ENCODE results near the gene TMEM45B.
"Not testable (repeated sequence)": the region's sequence is repeated elsewhere in the genome, so short reads cannot be mapped to it uniquely, and the experiment has no call there.

Gene TMEM45B

DNA sequence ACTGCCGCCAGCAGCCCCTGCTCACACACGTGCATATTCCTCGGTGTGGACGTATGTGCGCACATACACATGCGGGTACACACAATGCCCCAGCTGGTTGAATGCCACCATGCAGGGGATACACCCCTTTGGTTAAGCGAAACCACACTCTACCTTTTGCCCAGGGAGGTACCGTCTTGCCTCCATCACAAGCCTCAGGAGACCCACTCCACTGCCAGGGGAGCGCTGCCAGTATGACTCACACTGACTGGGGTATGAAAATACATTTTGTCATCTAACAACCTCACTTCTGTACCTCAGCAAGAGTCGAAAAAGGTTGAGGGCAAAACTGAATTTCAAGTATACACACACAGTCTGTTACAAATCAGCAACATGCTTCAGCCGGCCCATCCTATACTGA is 39.4 kb downstream of the TMEM45B start:
- DNase-seq (ENCODE audit: low spot score), result no peak
- TF ChIP-seq, protein P1, sequence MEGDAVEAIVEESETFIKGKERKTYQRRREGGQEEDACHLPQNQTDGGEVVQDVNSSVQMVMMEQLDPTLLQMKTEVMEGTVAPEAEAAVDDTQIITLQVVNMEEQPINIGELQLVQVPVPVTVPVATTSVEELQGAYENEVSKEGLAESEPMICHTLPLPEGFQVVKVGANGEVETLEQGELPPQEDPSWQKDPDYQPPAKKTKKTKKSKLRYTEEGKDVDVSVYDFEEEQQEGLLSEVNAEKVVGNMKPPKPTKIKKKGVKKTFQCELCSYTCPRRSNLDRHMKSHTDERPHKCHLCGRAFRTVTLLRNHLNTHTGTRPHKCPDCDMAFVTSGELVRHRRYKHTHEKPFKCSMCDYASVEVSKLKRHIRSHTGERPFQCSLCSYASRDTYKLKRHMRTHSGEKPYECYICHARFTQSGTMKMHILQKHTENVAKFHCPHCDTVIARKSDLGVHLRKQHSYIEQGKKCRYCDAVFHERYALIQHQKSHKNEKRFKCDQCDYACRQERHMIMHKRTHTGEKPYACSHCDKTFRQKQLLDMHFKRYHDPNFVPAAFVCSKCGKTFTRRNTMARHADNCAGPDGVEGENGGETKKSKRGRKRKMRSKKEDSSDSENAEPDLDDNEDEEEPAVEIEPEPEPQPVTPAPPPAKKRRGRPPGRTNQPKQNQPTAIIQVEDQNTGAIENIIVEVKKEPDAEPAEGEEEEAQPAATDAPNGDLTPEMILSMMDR (conservative IDR thresholded peaks at IDR 0.05; ENCODE audit: low read depth), result no peak
- ChIA-PET CTCF (interaction anchor here (0.6 kb wide), 1 partner anchor 719 kb away, joined by 3 read pairs; no protein-coding TSS in a partner anchor), POLR2A (ENCODE audit: low non-redundant PET) (no interaction called here)
- peak overlapping the region; percentile 85 for H3K27ac ChIP-seq

DNA sequence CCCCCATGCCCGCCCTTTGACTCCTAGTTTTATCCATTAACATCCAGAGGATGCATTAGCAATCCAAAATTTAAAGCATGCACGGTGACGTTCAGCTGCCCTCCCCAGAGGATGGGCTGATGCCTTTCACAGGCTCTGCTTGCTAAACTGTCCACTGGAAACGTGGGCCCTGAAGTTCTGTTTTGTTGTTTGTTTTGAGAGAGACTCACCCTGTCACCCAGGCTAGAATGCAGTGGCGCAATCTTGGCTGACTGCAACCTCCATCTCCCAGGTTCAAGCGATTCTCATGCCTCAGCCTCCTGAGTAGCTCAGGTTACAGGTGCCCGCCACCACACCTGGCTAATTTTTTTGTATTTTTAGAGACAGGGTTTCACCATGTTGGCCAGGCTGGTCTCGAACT is 40.4 kb downstream of the TMEM45B start:
- H3K27ac ChIP-seq, result no peak overlapping the region
- POLR2A ChIA-PET (ENCODE audit: low non-redundant PET), result no interaction called here
- no peak for DNase-seq (ENCODE audit: low spot score)
- CTCF ChIA-PET, result interaction anchor here (0.6 to 0.7 kb wide), 2 partner anchors 87 to 290 kb away, joined by 4 to 5 read pairs; no protein-coding TSS in a partner anchor
- TF ChIP-seq, protein P1 (conservative IDR thresholded peaks at IDR 0.05; ENCODE audit: low read depth), result no peak

DNA sequence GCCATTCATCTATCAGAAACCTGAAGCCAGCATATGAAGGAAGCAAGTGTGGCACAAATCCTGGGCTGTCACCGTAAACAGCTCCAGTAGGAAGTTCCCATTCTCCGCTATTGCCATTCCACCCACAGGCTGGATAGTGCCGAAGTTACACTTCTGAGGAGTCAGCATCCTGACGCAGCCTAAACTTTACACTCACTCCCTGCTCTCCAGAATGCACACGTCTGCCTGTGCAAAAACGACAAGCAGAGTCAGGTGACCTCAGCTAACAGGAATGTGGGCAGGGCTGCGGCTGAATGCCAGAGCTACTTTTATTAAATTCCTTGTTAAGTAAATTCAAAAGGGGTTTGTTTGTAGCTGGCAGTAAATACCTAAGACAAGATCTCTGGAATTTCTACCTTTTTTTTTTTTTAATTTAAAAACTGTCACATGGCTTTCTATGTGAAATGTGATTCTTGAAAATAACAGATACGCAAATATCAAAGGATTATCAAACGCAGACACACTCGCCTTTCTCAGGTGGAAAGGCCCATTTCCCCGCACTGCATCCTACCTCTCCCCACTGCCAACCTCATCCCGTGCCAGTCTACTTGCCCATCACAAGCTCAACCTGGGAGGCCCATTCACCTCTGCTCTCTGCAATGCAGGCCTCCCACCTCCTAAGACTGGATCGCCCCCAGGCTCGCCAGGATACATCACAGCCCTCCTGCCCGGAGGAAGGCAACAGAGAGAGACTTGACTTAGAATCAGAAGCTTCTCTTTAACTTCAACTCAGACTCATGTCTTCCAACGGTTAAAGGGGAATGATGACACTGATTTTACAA is 46.3 kb downstream of the TMEM45B start:
- DNase-seq (ENCODE audit: low spot score), result peak; percentile 96
- CTCF ChIA-PET, result interaction anchor here (0.6 to 1.0 kb wide), 2 partner anchors 200 to 270 kb away, joined by 5 to 8 read pairs; no protein-coding TSS in a partner anchor

DNA sequence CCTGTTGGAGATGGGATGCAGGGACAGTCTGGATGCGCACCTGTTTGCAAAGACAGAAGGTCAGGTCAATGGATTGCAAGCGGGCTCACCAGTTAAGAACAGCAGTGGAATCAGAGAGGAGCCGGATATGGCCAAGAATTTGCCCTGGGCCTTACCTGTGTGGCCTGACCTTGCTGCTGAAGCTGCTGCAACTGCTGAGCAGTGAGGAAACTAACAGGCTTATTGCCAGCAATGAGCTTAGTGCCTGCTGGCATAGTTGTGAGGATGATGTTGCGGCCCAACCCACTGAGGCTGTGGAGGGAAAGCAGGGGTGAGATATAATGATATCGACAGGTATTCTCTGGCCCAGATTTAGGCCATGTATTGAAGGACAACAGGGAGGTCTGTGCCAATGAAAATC is 49.2 kb downstream of the TMEM45B start:
- TF ChIP-seq, protein P1 (conservative IDR thresholded peaks at IDR 0.05; ENCODE audit: low read depth), result no peak
- no peak for DNase-seq (ENCODE audit: low spot score)
- ChIA-PET POLR2A (ENCODE audit: low non-redundant PET) (no interaction called here), CTCF (no interaction called here)
- peak overlapping the region; percentile 30 for H3K27ac ChIP-seq

More for the DNA sequence above, 46.3 kb downstream of the TMEM45B start:
- H3K27ac ChIP-seq, result peak overlapping the region; percentile 94
- POLR2A ChIA-PET (ENCODE audit: low non-redundant PET), result no interaction called here
- TF ChIP-seq, protein P1 (conservative IDR thresholded peaks at IDR 0.05; ENCODE audit: low read depth), result no peak

DNA sequence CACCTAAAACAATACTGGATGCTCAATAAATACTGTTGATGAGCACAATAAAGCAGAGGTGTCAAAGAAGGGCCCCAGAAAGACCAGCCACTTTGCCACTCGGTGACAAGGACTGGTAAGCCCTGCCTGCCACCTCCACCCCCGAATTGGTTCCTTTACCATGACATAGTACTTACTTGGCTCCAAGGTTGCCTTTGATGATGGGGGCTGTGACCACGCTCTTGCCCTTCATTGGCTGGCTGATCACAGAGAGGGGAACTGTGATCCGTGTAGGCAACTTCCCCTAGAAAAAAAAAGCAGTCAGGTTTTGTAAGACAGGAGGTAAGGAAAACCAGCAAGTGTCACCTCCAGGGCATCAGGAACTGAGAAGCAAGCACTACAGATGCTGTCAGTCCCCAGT is 50.1 kb downstream of the TMEM45B start:
- ChIA-PET CTCF (no interaction called here), POLR2A (ENCODE audit: low non-redundant PET) (no interaction called here)
- no peak overlapping the region for H3K27ac ChIP-seq
- no peak for DNase-seq (ENCODE audit: low spot score)
- TF ChIP-seq, protein P1 (conservative IDR thresholded peaks at IDR 0.05; ENCODE audit: low read depth), result no peak

DNA sequence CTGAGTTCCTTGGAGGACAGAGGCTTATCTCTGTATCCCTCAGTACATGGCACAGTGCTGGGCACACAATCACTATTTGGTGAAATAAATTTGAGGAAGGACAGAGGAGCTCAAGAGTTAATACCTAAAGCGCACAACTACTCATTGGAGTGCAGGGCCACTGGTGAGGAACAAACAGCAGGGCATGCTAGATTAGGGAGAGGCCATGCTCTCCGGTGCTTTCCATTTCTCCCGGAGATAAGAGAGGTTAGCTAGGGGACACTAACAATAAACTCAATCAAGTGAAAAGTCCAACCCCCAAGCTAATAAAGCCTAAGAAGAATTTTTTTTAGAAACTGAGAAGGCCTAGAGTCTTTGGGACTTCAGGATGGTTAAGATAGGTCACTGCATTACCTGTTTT is 50.7 kb downstream of the TMEM45B start:
- H3K27ac ChIP-seq, result no peak overlapping the region
- CTCF ChIA-PET, result no interaction called here
- POLR2A ChIA-PET (ENCODE audit: low non-redundant PET), result no interaction called here
- DNase-seq (ENCODE audit: low spot score), result no peak
- TF ChIP-seq, protein P1 (conservative IDR thresholded peaks at IDR 0.05; ENCODE audit: low read depth), result no peak

DNA sequence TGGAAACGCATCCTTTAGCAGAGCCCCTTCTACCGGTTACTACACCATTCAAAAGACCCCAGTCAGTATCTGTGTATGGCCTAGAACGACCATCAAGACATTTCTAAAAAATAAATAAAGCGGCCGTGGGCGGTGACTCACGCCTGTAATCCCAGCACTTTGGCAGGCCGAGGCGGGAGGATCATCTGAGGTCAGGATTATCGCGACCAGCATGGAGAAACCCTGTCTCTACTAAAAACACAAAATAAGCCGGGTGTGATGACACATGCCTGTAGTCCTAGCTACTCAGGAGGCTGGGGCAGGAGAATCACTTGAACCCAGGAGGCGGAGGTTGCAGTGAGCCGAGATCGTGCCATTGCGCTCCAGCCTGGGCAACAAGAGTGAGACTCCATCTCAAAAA is 53.0 kb downstream of the TMEM45B start:
- CTCF ChIA-PET, result interaction anchor here (0.5 kb wide), 1 partner anchor 10 kb away, joined by 3 read pairs; no protein-coding TSS in a partner anchor
- H3K27ac ChIP-seq, result peak overlapping the region; percentile 2; the same call in 1 of the 2 replicates
- DNase-seq (ENCODE audit: low spot score); POLR2A ChIA-PET (ENCODE audit: low non-redundant PET): not testable (repeated sequence)

Data from RWPE1 (cell line).